Measurements from ENCODE around the gene CYBRD1. TPM values are rescaled to one million over a fixed set of nuclear protein-coding genes. Genes with fewer than 3 reads are reported as not detected.

CYBRD1 gene
- polyA plus RNA-seq, 1 experiment, result 308 TPM

- no peaks in the 10 kb centered on the region for H3K36me3 ChIP-seq (ENCODE audit: control insufficient read depth, insufficient read depth, low read length)
- TF ChIP-seq, protein P1, sequence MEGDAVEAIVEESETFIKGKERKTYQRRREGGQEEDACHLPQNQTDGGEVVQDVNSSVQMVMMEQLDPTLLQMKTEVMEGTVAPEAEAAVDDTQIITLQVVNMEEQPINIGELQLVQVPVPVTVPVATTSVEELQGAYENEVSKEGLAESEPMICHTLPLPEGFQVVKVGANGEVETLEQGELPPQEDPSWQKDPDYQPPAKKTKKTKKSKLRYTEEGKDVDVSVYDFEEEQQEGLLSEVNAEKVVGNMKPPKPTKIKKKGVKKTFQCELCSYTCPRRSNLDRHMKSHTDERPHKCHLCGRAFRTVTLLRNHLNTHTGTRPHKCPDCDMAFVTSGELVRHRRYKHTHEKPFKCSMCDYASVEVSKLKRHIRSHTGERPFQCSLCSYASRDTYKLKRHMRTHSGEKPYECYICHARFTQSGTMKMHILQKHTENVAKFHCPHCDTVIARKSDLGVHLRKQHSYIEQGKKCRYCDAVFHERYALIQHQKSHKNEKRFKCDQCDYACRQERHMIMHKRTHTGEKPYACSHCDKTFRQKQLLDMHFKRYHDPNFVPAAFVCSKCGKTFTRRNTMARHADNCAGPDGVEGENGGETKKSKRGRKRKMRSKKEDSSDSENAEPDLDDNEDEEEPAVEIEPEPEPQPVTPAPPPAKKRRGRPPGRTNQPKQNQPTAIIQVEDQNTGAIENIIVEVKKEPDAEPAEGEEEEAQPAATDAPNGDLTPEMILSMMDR (IDR thresholded peaks at IDR 0.05; ENCODE audit: insufficient read depth, low read depth, low read length), result no peak
- no peaks in the 10 kb centered on the region for H3K27me3 ChIP-seq (ENCODE audit: control insufficient read depth, insufficient read depth, low read length)
- DNase-seq (ENCODE audit: low read depth), result no peak
- ChIA-PET CTCF (no interaction called here), POLR2A (interaction anchor here (0.6 kb wide), 1 partner anchor 191 kb away, joined by 4 read pairs; no protein-coding TSS in a partner anchor)
- H3K4me3 ChIP-seq (ENCODE audit: low read depth, low read length), result no peak overlapping the region
Observed at GRCh38 chr2:171563301-171563700, 41.0 kb downstream of the CYBRD1 start.

GRCh38 chr2:171564463-171564862 lies 42.2 kb downstream of the CYBRD1 start:
- H3K27me3 ChIP-seq (ENCODE audit: control insufficient read depth, insufficient read depth, low read length), result no peaks in the 10 kb centered on the region
- DNase-seq (ENCODE audit: low read depth), result no peak
- POLR2A ChIA-PET, result no interaction called here
- TF ChIP-seq, protein P1 (IDR thresholded peaks at IDR 0.05; ENCODE audit: insufficient read depth, low read depth, low read length), result no peak
- no peaks in the 10 kb centered on the region for H3K36me3 ChIP-seq (ENCODE audit: control insufficient read depth, insufficient read depth, low read length)
- CTCF ChIA-PET, result no interaction called here
- no peak overlapping the region for H3K4me3 ChIP-seq (ENCODE audit: low read depth, low read length)

DNA sequence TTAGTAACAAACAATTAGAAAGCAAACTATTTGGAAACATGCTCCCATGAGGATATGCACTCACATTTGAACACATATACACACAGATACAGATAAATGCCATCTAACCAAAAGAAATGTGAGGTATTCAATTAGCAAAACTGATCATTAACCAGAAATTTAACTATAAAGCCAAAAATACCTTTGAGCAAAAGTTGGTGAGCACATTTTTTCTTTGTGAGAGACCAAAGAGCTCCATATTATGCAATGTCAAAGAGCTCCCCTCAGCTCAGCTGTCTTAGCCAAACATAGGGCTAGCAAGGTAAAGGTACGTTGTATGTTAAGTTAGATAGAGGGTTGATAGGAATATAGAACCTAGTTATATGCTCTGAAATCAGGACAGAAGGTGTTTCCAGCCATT lies 43.8 kb downstream of the CYBRD1 start:
- TF ChIP-seq, protein P1 (IDR thresholded peaks at IDR 0.05; ENCODE audit: insufficient read depth, low read depth, low read length), result no peak
- no peak for DNase-seq (ENCODE audit: low read depth)
- Histone ChIP-seq H3K27me3 (ENCODE audit: control insufficient read depth, insufficient read depth, low read length) (no peaks in the 10 kb centered on the region), H3K36me3 (ENCODE audit: control insufficient read depth, insufficient read depth, low read length) (no peaks in the 10 kb centered on the region), H3K4me3 (ENCODE audit: low read depth, low read length) (no peak overlapping the region)
- ChIA-PET POLR2A (no interaction called here), CTCF (interaction anchor here (0.7 to 1.9 kb wide), 2 partner anchors 10 to 13 kb away, joined by 3 to 6 read pairs; no protein-coding TSS in a partner anchor)

- H3K36me3 ChIP-seq (ENCODE audit: control insufficient read depth, insufficient read depth, low read length), result no peaks in the 10 kb centered on the region
- CTCF ChIA-PET, result interaction anchor here (0.6 to 1.9 kb wide), 6 partner anchors 9 to 540 kb away, joined by 3 to 9 read pairs (median 4); no protein-coding TSS in a partner anchor
Observed at GRCh38 chr2:171566753-171567152, 44.5 kb downstream of the CYBRD1 start.

GRCh38 chr2:171568089-171568488 lies 45.8 kb downstream of the CYBRD1 start:
- H3K4me3 ChIP-seq (ENCODE audit: low read depth, low read length), result no peak overlapping the region
- H3K36me3 ChIP-seq (ENCODE audit: control insufficient read depth, insufficient read depth, low read length), result no peaks in the 10 kb centered on the region
- TF ChIP-seq, protein P1 (IDR thresholded peaks at IDR 0.05; ENCODE audit: insufficient read depth, low read depth, low read length), result peak; percentile 25; the same call in 1 of the 2 replicates
- POLR2A ChIA-PET, result no interaction called here
- no peak for DNase-seq (ENCODE audit: low read depth)
- no peaks in the 10 kb centered on the region for H3K27me3 ChIP-seq (ENCODE audit: control insufficient read depth, insufficient read depth, low read length)
- CTCF ChIA-PET, result interaction anchor here (0.8 to 1.9 kb wide), 5 partner anchors 11 to 539 kb away, joined by 3 to 6 read pairs (median 4); no protein-coding TSS in a partner anchor

More at GRCh38 chr2:171566753-171567152, 44.5 kb downstream of the CYBRD1 start:
- POLR2A ChIA-PET, result no interaction called here
- Histone ChIP-seq H3K27me3 (ENCODE audit: control insufficient read depth, insufficient read depth, low read length) (no peaks in the 10 kb centered on the region), H3K4me3 (ENCODE audit: low read depth, low read length) (no peak overlapping the region)
- no peak for DNase-seq (ENCODE audit: low read depth)
- TF ChIP-seq, protein P1 (IDR thresholded peaks at IDR 0.05; ENCODE audit: insufficient read depth, low read depth, low read length), result no peak
